Measurements from ENCODE around the gene TAL2.

The TAL2 gene

DNA sequence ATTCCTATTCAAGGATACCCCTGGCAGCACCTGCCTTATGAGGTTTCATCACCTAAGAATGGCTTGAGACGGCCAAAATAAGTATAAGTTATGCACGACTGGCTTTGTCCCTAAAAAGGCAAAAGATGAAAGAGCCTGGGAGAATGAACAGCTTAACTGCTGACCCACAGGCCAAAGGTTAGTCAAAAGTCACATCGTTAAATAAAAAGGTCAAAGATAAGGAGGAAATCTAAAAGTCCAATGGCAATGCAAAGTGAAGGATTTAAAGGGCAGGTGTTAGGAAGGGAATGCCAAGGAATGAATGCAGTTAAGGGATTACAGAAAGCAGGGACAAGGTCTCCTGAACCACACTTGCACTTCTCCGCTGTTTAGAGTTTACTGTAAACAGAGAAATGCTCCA, 5.6 kb downstream of the TAL2 start:
- DNase-seq (ENCODE audit: low read depth, low spot score), result no peak
- no peak overlapping the region for H3K27ac ChIP-seq
- H3K9ac ChIP-seq (ENCODE audit: insufficient read length), result no peak overlapping the region
- TF ChIP-seq POLR2AphosphoS5 (IDR thresholded peaks at IDR 0.05; ENCODE audit: borderline replicate concordance, low read depth, low read length), result no peak
- no peak for TF ChIP-seq EZH2 (IDR thresholded peaks at IDR 0.05)
- TF ChIP-seq FOXP2 (optimal IDR thresholded peaks at IDR 0.05; ENCODE audit: control extremely low read depth, extremely low read length, insufficient read depth), result no peak
- no peaks in the 10 kb centered on the region for H3K36me3 ChIP-seq (ENCODE audit: insufficient read depth, low read length)
- H3K9me3 ChIP-seq (ENCODE audit: low read depth, low read length), result no peaks in the 10 kb centered on the region
- H3K4me3 ChIP-seq, result no peak overlapping the region

DNA sequence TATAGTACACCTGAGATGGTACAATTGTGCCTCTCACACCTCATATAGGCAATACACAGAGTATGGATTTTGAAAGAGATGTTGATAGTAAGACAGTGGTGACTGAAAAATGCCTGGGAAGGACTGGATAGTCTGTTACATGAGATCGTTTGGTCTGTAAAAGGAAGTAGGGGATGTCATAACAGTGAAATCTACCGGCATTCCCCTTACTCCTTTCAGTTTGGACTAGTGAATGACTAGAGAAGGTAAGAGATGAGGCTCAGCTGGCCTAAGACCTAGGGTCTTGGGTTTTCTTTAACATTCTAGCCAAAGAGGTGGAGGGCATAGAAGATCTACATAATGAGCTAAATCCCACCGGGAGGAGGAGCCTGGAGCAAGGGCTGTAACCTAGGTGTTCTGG, 8.1 kb downstream of the TAL2 start:
- Histone ChIP-seq H3K9ac (ENCODE audit: insufficient read length) (no peak overlapping the region), H3K36me3 (ENCODE audit: insufficient read depth, low read length) (no peaks in the 10 kb centered on the region), H3K4me3 (no peak overlapping the region), H3K9me3 (ENCODE audit: low read depth, low read length) (no peaks in the 10 kb centered on the region), H3K27ac (no peak overlapping the region)
- no peak for TF ChIP-seq EZH2 (IDR thresholded peaks at IDR 0.05)
- no peak for TF ChIP-seq POLR2AphosphoS5 (IDR thresholded peaks at IDR 0.05; ENCODE audit: borderline replicate concordance, low read depth, low read length)
- no peak for TF ChIP-seq FOXP2 (optimal IDR thresholded peaks at IDR 0.05; ENCODE audit: control extremely low read depth, extremely low read length, insufficient read depth)
- DNase-seq (ENCODE audit: low read depth, low spot score), result no peak

DNA sequence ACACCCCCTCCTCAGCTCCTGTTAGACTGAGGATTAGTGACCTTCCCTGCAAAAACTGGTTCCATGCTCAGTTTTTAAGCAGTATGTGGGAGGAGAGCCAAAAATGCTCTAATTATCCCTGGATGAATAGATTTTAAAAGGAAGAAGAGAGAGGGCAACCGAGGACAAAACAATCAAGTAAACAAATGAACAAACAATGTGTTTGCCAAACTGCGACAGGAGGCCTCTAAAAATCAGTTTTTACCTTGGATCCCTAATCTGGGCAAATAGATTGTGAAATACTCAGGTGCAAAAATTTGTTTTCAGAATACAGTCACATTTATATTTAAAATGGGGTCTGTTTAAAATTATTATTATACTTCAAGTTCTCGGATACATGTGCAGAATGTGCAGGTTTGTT, 8.5 kb downstream of the TAL2 start:
- no peak overlapping the region for H3K9ac ChIP-seq (ENCODE audit: insufficient read length)
- no peak overlapping the region for H3K4me3 ChIP-seq
- DNase-seq (ENCODE audit: low read depth, low spot score), result no peak
- no peak for TF ChIP-seq POLR2AphosphoS5 (IDR thresholded peaks at IDR 0.05; ENCODE audit: borderline replicate concordance, low read depth, low read length)
- TF ChIP-seq EZH2 (IDR thresholded peaks at IDR 0.05), result no peak
- no peak for TF ChIP-seq FOXP2 (optimal IDR thresholded peaks at IDR 0.05; ENCODE audit: control extremely low read depth, extremely low read length, insufficient read depth)
- no peaks in the 10 kb centered on the region for H3K36me3 ChIP-seq (ENCODE audit: insufficient read depth, low read length)
- H3K9me3 ChIP-seq (ENCODE audit: low read depth, low read length), result no peaks in the 10 kb centered on the region
- H3K27ac ChIP-seq, result no peak overlapping the region

DNA sequence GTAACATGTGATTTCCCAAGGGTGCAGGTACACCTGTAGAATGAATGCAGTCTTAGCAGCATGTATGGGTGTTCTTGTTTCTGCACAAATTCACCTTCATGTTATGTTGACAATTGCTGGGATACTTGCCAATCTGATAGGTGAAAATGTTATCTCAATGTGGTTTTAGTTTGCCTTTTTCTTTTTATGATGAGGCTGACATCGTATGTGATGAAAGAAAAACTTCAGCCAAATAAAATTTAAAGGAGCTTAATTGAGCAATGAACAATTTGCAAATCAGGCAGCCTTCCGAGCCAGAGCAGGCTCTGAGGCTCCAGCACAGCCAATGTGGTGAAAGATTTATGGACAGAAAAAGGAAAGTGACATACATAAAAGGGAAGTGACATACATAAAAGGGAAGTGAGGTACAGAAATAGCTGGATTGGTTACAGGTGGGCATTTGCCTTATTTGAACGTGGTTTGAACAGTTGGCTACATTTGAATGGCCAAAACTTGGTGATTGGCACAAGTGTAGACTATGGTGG, 10.5 kb downstream of the TAL2 start:
- no peak for TF ChIP-seq FOXP2 (optimal IDR thresholded peaks at IDR 0.05; ENCODE audit: control extremely low read depth, extremely low read length, insufficient read depth)
- TF ChIP-seq EZH2 (IDR thresholded peaks at IDR 0.05), result no peak
- no peak for TF ChIP-seq POLR2AphosphoS5 (IDR thresholded peaks at IDR 0.05; ENCODE audit: borderline replicate concordance, low read depth, low read length)
- no peaks in the 10 kb centered on the region for H3K36me3 ChIP-seq (ENCODE audit: insufficient read depth, low read length)
- DNase-seq (ENCODE audit: low read depth, low spot score), result no peak
- H3K4me3 ChIP-seq, result no peak overlapping the region
- no peaks in the 10 kb centered on the region for H3K9me3 ChIP-seq (ENCODE audit: low read depth, low read length)
- no peak overlapping the region for H3K9ac ChIP-seq (ENCODE audit: insufficient read length)
- no peak overlapping the region for H3K27ac ChIP-seq

DNA sequence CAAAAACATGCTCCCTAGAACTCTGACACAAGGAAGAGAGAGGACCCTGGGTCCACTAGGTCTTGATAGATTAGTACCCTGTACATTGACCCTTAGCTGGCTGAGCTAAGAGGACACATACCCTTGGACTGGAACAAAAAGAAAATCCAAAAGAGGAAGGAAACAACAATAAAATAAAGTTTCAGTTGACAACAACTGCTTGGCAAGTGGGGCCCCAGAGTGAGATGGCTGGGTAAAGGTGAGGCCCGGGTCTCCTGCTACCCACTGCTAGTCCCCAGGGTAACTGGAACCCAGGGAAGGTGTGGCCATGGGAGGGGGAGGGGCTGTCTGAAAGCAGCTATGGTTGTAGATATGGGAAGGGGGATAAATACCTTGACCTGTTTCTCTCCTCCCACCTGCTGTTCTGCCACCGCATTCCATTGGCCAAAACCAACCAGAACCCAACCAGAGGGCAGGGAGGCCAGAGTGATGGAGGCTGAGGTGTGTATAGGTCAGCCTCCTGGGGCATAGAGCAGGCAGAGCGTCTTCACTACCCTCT, 11.7 kb downstream of the TAL2 start:
- no peak for DNase-seq (ENCODE audit: low read depth, low spot score)
- TF ChIP-seq POLR2AphosphoS5 (IDR thresholded peaks at IDR 0.05; ENCODE audit: borderline replicate concordance, low read depth, low read length) (no peak), EZH2 (IDR thresholded peaks at IDR 0.05) (no peak), FOXP2 (optimal IDR thresholded peaks at IDR 0.05; ENCODE audit: control extremely low read depth, extremely low read length, insufficient read depth) (no peak)
- Histone ChIP-seq H3K4me3 (no peak overlapping the region), H3K9ac (ENCODE audit: insufficient read length) (no peak overlapping the region), H3K9me3 (ENCODE audit: low read depth, low read length) (no peaks in the 10 kb centered on the region), H3K27ac (no peak overlapping the region), H3K36me3 (ENCODE audit: insufficient read depth, low read length) (no peaks in the 10 kb centered on the region)

DNA sequence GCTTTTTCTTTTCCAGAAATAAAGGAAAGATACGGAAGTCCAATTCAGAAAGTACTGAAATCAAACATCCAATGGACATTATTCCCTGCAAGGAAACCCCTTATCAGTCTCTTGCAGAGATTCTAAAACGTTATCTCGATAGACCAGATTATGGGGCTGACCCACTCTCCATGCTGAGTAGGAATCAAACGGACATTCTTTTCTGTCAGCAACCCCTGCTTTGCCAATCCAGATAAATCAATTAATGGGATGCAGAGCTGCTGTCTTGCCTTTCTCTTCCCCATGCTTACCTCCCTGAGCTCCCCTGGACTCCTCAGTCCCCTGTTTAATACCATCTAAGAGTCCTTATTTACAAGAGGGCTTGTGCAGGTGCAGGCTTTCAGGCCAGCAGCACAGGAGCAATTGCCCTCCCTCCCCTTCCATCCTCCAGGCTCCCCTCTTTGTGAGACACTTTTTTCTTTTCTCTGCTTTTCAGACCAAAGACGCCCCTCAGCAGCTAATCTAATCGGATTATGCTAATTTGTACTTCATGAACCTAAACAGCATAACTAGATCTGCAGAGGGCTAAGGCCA, 14.2 kb downstream of the TAL2 start:
- H3K36me3 ChIP-seq (ENCODE audit: insufficient read depth, low read length), result no peaks in the 10 kb centered on the region

DNA sequence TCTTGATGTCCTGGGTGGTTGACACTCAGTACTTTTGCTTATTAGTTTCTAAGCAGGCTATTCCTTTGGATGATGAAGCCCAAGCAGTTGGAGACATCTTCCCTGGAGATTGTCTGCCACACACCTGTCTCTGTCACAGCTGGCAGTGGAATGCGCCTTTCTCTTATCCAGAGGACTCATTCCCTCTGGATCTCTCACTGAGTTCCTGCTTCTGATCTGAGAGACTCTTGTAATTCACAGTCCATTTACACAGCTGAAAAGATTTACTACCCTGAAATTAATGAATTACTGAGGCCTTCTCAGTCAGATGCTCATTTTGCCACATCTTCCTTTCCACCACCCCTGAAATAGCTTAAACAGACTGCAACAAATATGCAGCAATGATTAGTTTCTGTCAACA, 15.9 kb downstream of the TAL2 start:
- no peak overlapping the region for H3K27ac ChIP-seq
- TF ChIP-seq EZH2 (IDR thresholded peaks at IDR 0.05) (no peak), FOXP2 (optimal IDR thresholded peaks at IDR 0.05; ENCODE audit: control extremely low read depth, extremely low read length, insufficient read depth) (no peak), POLR2AphosphoS5 (IDR thresholded peaks at IDR 0.05; ENCODE audit: borderline replicate concordance, low read depth, low read length) (no peak)
- no peak overlapping the region for H3K4me3 ChIP-seq
- DNase-seq (ENCODE audit: low read depth, low spot score), result no peak
- no peaks in the 10 kb centered on the region for H3K36me3 ChIP-seq (ENCODE audit: insufficient read depth, low read length)
- H3K9ac ChIP-seq (ENCODE audit: insufficient read length), result no peak overlapping the region
- no peaks in the 10 kb centered on the region for H3K9me3 ChIP-seq (ENCODE audit: low read depth, low read length)

More for the DNA sequence above, 14.2 kb downstream of the TAL2 start:
- TF ChIP-seq EZH2 (IDR thresholded peaks at IDR 0.05), result no peak
- H3K9ac ChIP-seq (ENCODE audit: insufficient read length), result no peak overlapping the region
- DNase-seq (ENCODE audit: low read depth, low spot score), result no peak
- no peaks in the 10 kb centered on the region for H3K9me3 ChIP-seq (ENCODE audit: low read depth, low read length)
- H3K4me3 ChIP-seq, result no peak overlapping the region
- H3K27ac ChIP-seq, result no peak overlapping the region

DNA sequence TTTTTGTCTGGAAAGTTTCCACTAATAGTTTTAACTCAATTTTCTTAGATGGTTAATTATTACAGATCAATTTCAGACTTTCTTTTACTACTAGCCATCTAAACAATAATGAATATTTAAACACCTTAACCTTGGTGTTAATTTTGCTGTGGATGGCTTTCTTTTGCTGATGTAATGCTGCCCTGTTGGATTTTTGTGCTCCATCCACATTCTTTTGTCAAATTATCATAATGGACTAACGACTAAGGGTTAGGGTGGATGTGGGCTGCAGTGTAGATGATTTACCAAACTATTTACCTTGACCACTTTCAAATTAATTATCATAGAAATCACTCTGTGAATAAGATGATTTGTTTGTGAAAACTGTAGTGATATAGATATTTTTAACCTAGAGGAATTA, 16.5 kb downstream of the TAL2 start:
- DNase-seq (ENCODE audit: low read depth, low spot score), result no peak
- Histone ChIP-seq H3K4me3 (no peak overlapping the region), H3K27ac (no peak overlapping the region), H3K9me3 (ENCODE audit: low read depth, low read length) (no peaks in the 10 kb centered on the region), H3K36me3 (ENCODE audit: insufficient read depth, low read length) (no peaks in the 10 kb centered on the region), H3K9ac (ENCODE audit: insufficient read length) (no peak overlapping the region)
- TF ChIP-seq POLR2AphosphoS5 (IDR thresholded peaks at IDR 0.05; ENCODE audit: borderline replicate concordance, low read depth, low read length) (no peak), FOXP2 (optimal IDR thresholded peaks at IDR 0.05; ENCODE audit: control extremely low read depth, extremely low read length, insufficient read depth) (no peak), EZH2 (IDR thresholded peaks at IDR 0.05) (no peak)
